ENCODE measurements around the gene C1GALT1.
"Not testable (repeated sequence)": the region's sequence is repeated elsewhere in the genome, so short reads cannot be mapped to it uniquely, and the experiment has no call there.

C1GALT1 gene

DNA sequence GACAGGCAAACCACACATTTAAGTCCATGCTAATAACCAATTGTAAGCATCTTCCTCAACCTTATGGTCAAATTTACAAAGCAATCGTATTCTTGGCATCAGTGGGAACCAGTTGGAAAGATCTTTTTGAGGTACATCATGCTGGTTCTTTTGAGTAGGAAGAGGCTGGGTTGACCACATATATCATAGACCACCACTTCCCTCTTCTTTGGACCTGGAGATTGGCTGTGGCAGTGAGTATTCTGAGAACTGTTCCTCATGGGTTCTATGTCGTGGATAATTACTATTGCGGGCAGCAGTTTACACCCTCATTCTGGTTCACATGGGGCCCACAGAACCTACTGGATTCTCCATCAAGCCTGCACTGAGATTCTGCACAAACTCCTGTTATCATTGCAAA, 35.5 kb upstream of the C1GALT1 start:
- TF ChIP-seq CTCF (IDR thresholded peaks at IDR 0.05; ENCODE audit: control insufficient read depth, insufficient read depth, low read depth, low read length, missing control alignments) = no peak
- no peak overlapping the region for H3K4me3 ChIP-seq (ENCODE audit: control insufficient read depth, low read depth, low read length)
- DNase-seq (ENCODE audit: low read depth) = no peak

- no peak for DNase-seq (ENCODE audit: low read depth)
- H3K4me3 ChIP-seq (ENCODE audit: control insufficient read depth, low read depth, low read length) = no peak overlapping the region
- TF ChIP-seq CTCF (IDR thresholded peaks at IDR 0.05; ENCODE audit: control insufficient read depth, insufficient read depth, low read depth, low read length, missing control alignments) = no peak
Observed at GRCh38 chr7:7148798-7149481, 33.4 kb upstream of the C1GALT1 start.

DNA sequence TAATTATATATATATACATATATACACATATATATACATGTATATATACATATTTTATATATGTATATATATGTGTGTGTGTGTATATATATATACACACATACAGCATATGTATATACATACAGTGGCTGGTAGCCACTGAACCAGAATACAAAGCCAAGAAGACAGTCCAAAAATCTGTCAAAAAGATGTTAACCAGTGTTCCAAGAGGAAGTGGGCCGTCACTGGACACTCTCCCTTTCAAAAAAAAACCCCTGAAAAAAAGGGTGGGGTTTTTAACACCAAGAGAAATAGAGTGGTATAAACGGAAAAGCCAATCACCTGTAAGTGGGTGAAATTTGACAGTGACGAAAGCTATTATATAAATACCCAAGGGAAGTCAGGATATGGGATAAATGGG, 31.1 kb upstream of the C1GALT1 start:
- TF ChIP-seq CTCF (IDR thresholded peaks at IDR 0.05; ENCODE audit: control insufficient read depth, insufficient read depth, low read depth, low read length, missing control alignments) = no peak
- H3K4me3 ChIP-seq (ENCODE audit: control insufficient read depth, low read depth, low read length) = no peak overlapping the region
- no peak for DNase-seq (ENCODE audit: low read depth)

DNA sequence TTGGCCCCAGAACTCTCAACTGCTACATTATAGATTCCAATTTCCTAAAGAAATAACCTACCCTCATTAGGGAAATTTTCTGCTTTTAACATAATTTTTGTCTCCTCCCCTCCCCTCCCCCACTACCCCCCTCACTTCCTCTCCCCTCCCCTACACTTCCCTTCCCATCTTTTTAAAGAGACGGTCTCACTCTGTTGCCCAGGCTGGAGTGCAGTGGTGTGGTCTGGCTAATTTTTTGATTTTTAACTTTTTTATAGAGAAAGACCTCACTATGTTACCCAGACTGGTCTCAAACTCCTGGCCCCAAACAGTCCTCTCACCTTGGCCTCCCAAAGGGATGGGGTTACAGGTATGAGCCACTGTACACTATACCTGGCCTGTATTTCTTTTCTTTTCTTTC, 30.5 kb upstream of the C1GALT1 start:
- H3K4me3 ChIP-seq (ENCODE audit: control insufficient read depth, low read depth, low read length) = no peak overlapping the region
- DNase-seq (ENCODE audit: low read depth) = no peak
- no peak for TF ChIP-seq CTCF (IDR thresholded peaks at IDR 0.05; ENCODE audit: control insufficient read depth, insufficient read depth, low read depth, low read length, missing control alignments)

DNA sequence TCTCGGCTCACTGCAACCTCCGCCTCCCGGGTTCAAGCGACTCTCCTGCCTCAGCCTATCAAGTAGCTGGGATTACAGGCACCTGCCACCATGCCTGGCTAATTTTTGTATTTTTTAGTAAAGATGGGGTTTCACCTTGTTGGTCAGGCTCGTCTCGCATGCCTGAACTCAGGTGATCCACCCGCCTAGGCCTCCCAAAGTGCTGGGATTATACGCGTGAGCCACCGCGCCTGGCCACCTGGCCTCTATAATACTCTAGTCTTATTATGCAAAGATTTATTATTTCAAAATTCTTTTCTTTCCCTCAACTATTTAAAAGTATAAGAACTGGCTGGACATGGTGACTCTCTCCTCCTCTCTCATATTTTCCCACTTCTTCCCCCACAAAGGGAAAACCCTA, 30.0 kb upstream of the C1GALT1 start:
- H3K4me3 ChIP-seq (ENCODE audit: control insufficient read depth, low read depth, low read length) = no peak overlapping the region
- no peak for DNase-seq (ENCODE audit: low read depth)
- no peak for TF ChIP-seq CTCF (IDR thresholded peaks at IDR 0.05; ENCODE audit: control insufficient read depth, insufficient read depth, low read depth, low read length, missing control alignments)

DNA sequence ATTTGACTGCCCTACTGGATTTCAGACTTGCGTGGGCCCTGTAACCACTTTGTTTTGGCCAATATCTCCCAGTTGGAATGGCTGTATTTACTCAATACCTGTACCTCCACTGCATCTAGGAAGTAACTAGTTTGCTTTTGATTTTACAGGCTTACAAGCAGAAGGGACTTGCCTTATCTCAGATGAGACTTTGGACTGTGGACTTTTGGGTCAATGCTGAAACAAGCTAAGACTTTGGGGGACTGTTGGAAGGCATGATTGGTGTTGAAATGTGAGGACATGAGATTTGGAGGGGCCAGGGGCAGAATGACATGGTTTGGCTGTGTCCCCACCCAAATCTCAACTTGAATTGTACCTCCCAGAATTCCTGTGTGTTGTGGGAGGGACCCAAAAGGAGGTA, 28.0 kb upstream of the C1GALT1 start:
- H3K4me3 ChIP-seq (ENCODE audit: control insufficient read depth, low read depth, low read length); DNase-seq (ENCODE audit: low read depth): not testable (repeated sequence)

GRCh38 chr7:7156663-7157062, 25.7 kb upstream of the C1GALT1 start:
- H3K4me3 ChIP-seq (ENCODE audit: control insufficient read depth, low read depth, low read length) = no peak overlapping the region
- DNase-seq (ENCODE audit: low read depth) = no peak
- no peak for TF ChIP-seq CTCF (IDR thresholded peaks at IDR 0.05; ENCODE audit: control insufficient read depth, insufficient read depth, low read depth, low read length, missing control alignments)

All from AG09309 (cell line).